Astrocyte of the cerebellum (primary cell): ENCODE data around the gene ZNF219.

ENCODE experiments used
- DNase-seq: peaks from one replicate; pipeline ENCODE4 v3.0.0-alpha.2; 2011; ENCODE audit warnings: low read depth
- H3K4me3 ChIP-seq: 2 replicates; pipeline ENCODE4 v1.5.1; 2011; ENCODE audit warnings: mild to moderate bottlenecking, low read depth, low read length, moderate library complexity
- CTCF ChIP-seq: IDR thresholded peaks from 2 replicates; pipeline ENCODE4 v1.5.1; 2012; ENCODE audit warnings: low read length, low read depth, moderate library complexity, mild to moderate bottlenecking; ENCODE audit errors: missing control alignments
- in situ Hi-C: cut with HindIII; loops from 2 replicates; pipeline ENCODE4 v1.10.0; 2017; ENCODE audit warnings: low sequenced_read_pairs

The ZNF219 gene

GRCh38 chr14:21098076-21098891 lies at the start of gene ZNF219:
ZNF219 (minus strand) TSS chr14:21098655; CDS start chr14:21093591, 5,064 bp downstream.
- in situ Hi-C loops: no loop called here
- TF ChIP-seq CTCF: no peak
- DNase-seq: no peak
- H3K4me3 ChIP-seq: peak within 1 kb of the TSS; percentile 59

GRCh38 chr14:21145437-21145836 lies 47.0 kb upstream of the ZNF219 start:
- in situ Hi-C loops: no loop called here
- no peak for TF ChIP-seq CTCF
- H3K4me3 ChIP-seq: no peak overlapping the region
- DNase-seq: no peak

GRCh38 chr14:21142357-21142756 lies 43.9 kb upstream of the ZNF219 start:
- H3K4me3 ChIP-seq: no peak overlapping the region
- DNase-seq: no peak
- in situ Hi-C loops: no loop called here
- no peak for TF ChIP-seq CTCF

- peak; percentile 60 for TF ChIP-seq CTCF
These were observed 37.6 kb upstream of the ZNF219 start for GRCh38 chr14:21136024-21136423.

GRCh38 chr14:21133901-21134300 lies 35.4 kb upstream of the ZNF219 start:
- DNase-seq: no peak
- no peak for TF ChIP-seq CTCF
- in situ Hi-C loops: no loop called here
- no peak overlapping the region for H3K4me3 ChIP-seq

More at GRCh38 chr14:21136024-21136423, 37.6 kb upstream of the ZNF219 start:
- no peak for DNase-seq
- no peak overlapping the region for H3K4me3 ChIP-seq
- in situ Hi-C loops: no loop called here

- DNase-seq: no peak
- H3K4me3 ChIP-seq: no peak overlapping the region
- TF ChIP-seq CTCF: no peak
- in situ Hi-C loops: no loop called here
These were observed 25.0 kb upstream of the ZNF219 start for GRCh38 chr14:21123429-21123828.
